PC-9 (cell line): ENCODE measurements around the gene GAL3ST1.

Experiments
- CTCF ChIP-seq: fragments of 200-600 bp; sonication (generic); conservative IDR thresholded peaks from 2 replicates; pipeline ENCODE4 v1.6.1; 2017; ENCODE audit warnings: mixed run types, antibody characterized with exemption, mild to moderate bottlenecking, moderate library complexity
- EZH2 ChIP-seq: fragments of 200-600 bp; sonication (generic); IDR thresholded peaks from 2 replicates; pipeline ENCODE4 v1.8.0; 2017; ENCODE audit warnings: antibody characterized with exemption, low read depth

- TF ChIP-seq CTCF = no peak
- no peak for TF ChIP-seq EZH2
Measured at GRCh38 chr22:30557243-30557642, 17.2 kb downstream of the GAL3ST1 start.
